NCI-H146 treated with DMSO at 0.1 percent for 48 hours (cell line): ENCODE results near the gene ZNF469.
"Not testable (repeated sequence)": the region's sequence is repeated elsewhere in the genome, so short reads cannot be mapped to it uniquely, and the experiment has no call there.

Source experiments
- DNase-seq: peaks from one replicate; lab custom pipeline; 2025; ENCODE audit not compliant: unreplicated experiment; lab: John Stamatoyannopoulos, UW

ZNF469 gene

GRCh38 chr16:88406096-88407041 lies 23.6 kb downstream of the ZNF469 start:
- DNase-seq: no peak

- DNase-seq: no peak
These were observed 24.3 kb downstream of the ZNF469 start for GRCh38 chr16:88407042-88407420.

- no peak for DNase-seq
These were observed 25.0 kb downstream of the ZNF469 start for GRCh38 chr16:88407807-88408206.

- no peak for DNase-seq
These were observed 25.9 kb downstream of the ZNF469 start for GRCh38 chr16:88408561-88409142.

- no peak for DNase-seq
These were observed 26.7 kb downstream of the ZNF469 start for GRCh38 chr16:88409296-88410065.

- not testable (repeated sequence) for DNase-seq
These were observed 27.7 kb downstream of the ZNF469 start for GRCh38 chr16:88410297-88410968.

GRCh38 chr16:88411951-88412576 lies 29.3 kb downstream of the ZNF469 start:
- DNase-seq: no peak

GRCh38 chr16:88412766-88413165 lies 30.0 kb downstream of the ZNF469 start:
- DNase-seq: no peak

GRCh38 chr16:88413231-88413630 lies 30.5 kb downstream of the ZNF469 start:
- no peak for DNase-seq

- no peak for DNase-seq
These were observed 30.9 kb downstream of the ZNF469 start for GRCh38 chr16:88413631-88414030.

- DNase-seq: no peak
These were observed 32.0 kb downstream of the ZNF469 start for GRCh38 chr16:88414521-88415380.

- no peak for DNase-seq
These were observed 32.6 kb downstream of the ZNF469 start for GRCh38 chr16:88415381-88415705.

GRCh38 chr16:88415713-88416323 lies 33.1 kb downstream of the ZNF469 start:
- DNase-seq: peak; percentile 22

GRCh38 chr16:88416686-88417085 lies 33.9 kb downstream of the ZNF469 start:
- DNase-seq: no peak

- DNase-seq: no peak
These were observed 35.1 kb downstream of the ZNF469 start for GRCh38 chr16:88417684-88418476.

- DNase-seq: no peak
These were observed 36.1 kb downstream of the ZNF469 start for GRCh38 chr16:88418869-88419268.

- no peak for DNase-seq
These were observed 37.0 kb downstream of the ZNF469 start for GRCh38 chr16:88419790-88420189.

GRCh38 chr16:88420496-88420895 lies 37.7 kb downstream of the ZNF469 start:
- DNase-seq: no peak

- DNase-seq: no peak
These were observed 38.5 kb downstream of the ZNF469 start for GRCh38 chr16:88421301-88421700.
